ENCODE results near the gene VPS13C.

The VPS13C gene

DNA sequence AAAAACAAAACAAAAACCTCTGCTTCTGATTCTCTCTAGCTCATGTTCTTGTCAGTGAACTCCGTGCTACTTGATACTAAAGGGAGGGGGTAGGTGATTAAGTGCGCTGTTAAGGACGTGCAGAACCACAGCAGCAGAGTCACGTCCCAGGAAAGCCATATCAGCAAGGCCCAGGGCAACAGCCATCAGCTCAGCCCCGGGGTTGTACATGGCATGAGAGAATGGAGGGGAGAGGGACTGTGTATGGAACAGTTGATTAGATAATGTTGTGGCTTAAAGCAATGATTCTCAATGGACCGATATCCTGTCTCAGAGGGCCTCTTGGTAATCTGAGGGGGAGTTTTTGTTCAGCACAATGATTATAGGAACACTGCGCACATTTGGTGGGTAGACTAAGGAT is 34.1 kb upstream of the VPS13C start:
- FAIRE-seq: no peak
- TF ChIP-seq TAF1 (IDR thresholded peaks at IDR 0.05; ENCODE audit: borderline replicate concordance, low read depth, low read length): no peak
- TF ChIP-seq POLR2A (IDR thresholded peaks at IDR 0.05; ENCODE audit: low read depth, low read length): no peak
- no peak for TF ChIP-seq POLR2AphosphoS5 (IDR thresholded peaks at IDR 0.05; ENCODE audit: low read depth, low read length)
- no peak for DNase-seq (ENCODE audit: insufficient read length)

DNA sequence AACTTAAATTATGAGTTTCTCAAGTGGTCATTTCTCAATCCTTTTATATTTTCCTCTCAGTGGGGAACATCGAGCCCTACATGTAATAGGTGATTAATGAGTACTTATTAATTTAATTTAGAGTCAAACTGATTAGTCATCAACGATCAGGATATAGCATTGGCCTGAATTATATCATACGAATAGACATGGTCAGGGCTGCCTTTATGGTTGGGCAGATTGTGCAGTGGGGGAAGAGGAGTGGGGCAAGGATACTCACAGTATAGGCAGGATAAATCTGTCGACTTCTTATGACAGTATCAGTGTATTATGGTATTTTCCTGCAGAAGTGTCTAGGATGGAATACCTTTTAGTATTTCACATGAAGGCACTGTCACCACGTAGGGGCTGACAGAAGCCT is 33.6 kb upstream of the VPS13C start:
- TF ChIP-seq TAF1 (IDR thresholded peaks at IDR 0.05; ENCODE audit: borderline replicate concordance, low read depth, low read length): no peak
- no peak for TF ChIP-seq POLR2A (IDR thresholded peaks at IDR 0.05; ENCODE audit: low read depth, low read length)
- TF ChIP-seq POLR2AphosphoS5 (IDR thresholded peaks at IDR 0.05; ENCODE audit: low read depth, low read length): no peak
- DNase-seq (ENCODE audit: insufficient read length): no peak
- no peak for FAIRE-seq

DNA sequence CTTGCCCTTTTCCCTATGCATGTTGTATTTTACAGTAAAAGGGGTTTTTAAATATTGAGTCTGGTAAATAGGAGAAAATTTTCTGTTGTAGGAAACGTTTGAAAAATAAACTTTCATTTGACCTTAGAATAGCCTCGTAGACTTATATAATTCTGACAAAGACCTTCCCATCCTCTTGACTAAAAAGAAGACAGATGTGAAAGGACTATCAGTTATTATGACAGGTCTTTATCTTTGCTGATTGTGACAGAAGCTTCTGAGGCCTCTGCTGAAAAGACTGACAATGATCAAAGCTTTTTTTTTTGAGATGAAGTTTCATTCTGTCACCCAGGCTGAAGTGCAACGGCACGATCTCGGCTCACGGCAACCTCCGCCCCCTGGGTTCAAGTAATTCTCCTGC is 30.7 kb upstream of the VPS13C start:
- no peak for TF ChIP-seq POLR2AphosphoS5 (IDR thresholded peaks at IDR 0.05; ENCODE audit: low read depth, low read length)
- DNase-seq (ENCODE audit: insufficient read length) (no peak), FAIRE-seq (no peak)

DNA sequence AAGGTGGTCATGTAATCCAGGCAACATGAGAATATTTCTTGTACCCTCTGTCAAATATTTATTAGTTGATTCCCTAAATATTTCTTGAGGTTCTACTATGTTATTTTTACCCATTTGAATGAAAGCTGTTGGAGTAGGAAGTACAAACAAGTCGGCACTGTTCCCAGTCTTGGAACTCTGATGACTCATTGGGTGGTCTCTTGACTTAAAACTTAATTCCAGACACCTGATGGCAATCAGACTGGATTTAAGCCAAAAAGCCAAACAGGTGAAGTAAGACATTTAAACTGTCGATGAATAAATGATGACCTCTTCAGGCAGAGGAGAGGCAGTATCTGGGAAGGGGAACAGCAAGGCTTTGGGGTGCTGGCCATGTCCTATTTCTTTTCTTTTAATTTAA is 29.4 kb upstream of the VPS13C start:
- DNase-seq (ENCODE audit: insufficient read length) (no peak), FAIRE-seq (no peak)
- TF ChIP-seq POLR2A (IDR thresholded peaks at IDR 0.05; ENCODE audit: low read depth, low read length): no peak
- TF ChIP-seq TAF1 (IDR thresholded peaks at IDR 0.05; ENCODE audit: borderline replicate concordance, low read depth, low read length): no peak
- no peak for TF ChIP-seq POLR2AphosphoS5 (IDR thresholded peaks at IDR 0.05; ENCODE audit: low read depth, low read length)

DNA sequence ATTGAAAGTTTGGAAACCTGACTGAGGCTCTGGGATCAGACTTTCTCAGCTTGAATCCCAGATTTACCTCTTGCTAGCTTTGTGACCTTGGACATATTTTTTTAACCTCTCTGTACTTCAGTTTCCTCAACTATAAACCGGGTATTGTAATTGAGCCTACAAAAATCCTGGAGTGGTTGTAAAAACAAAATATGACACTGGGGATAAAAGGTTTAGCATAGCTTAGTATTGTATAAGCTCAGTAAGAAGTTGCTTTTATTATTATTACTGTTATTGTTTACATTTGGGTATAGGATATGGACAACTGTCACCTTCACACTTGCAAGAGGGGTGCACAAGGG is 28.1 kb upstream of the VPS13C start:
- TF ChIP-seq POLR2AphosphoS5 (IDR thresholded peaks at IDR 0.05; ENCODE audit: low read depth, low read length) (no peak), TAF1 (IDR thresholded peaks at IDR 0.05; ENCODE audit: borderline replicate concordance, low read depth, low read length) (no peak), POLR2A (IDR thresholded peaks at IDR 0.05; ENCODE audit: low read depth, low read length) (no peak)
- DNase-seq (ENCODE audit: insufficient read length): no peak
- FAIRE-seq: no peak

DNA sequence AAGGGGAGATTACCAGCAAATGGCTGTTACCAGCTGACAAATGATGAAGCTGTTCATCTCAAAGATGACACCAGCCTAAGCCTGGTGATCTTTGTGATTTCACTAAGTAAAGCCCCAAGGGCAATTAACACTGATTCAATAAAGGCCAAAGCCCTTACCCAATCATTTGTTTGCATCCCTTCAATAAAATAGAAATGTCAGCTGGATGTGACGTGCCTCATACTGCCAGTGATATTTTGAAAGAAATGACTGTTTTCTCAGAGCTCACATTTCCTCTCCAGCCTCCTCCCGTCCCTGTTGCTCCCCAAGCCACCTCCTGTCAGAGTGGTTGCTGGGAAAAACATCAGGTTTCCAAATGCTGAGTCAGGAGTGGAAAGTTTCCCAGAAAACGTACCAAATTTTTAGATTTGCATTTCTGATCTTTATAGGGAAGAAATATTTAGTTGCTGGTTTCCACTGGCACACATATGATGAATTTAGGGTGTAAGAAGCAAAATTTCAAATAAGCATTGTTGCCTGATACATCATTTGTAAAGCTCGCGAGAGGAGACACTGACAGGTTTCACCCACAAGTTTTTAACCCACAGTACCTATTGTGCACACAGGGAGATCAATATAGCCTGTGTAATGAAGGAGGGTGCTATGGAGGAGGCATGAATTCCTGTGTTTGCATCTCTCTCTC is 27.6 kb upstream of the VPS13C start:
- TF ChIP-seq POLR2A (IDR thresholded peaks at IDR 0.05; ENCODE audit: low read depth, low read length) (no peak), TAF1 (IDR thresholded peaks at IDR 0.05; ENCODE audit: borderline replicate concordance, low read depth, low read length) (no peak), POLR2AphosphoS5 (IDR thresholded peaks at IDR 0.05; ENCODE audit: low read depth, low read length) (no peak)
- FAIRE-seq (no peak), DNase-seq (ENCODE audit: insufficient read length) (no peak)

GRCh38 chr15:62085740-62086139 is 25.5 kb upstream of the VPS13C start:
- TF ChIP-seq TAF1 (IDR thresholded peaks at IDR 0.05; ENCODE audit: borderline replicate concordance, low read depth, low read length) (no peak), POLR2A (IDR thresholded peaks at IDR 0.05; ENCODE audit: low read depth, low read length) (no peak), POLR2AphosphoS5 (IDR thresholded peaks at IDR 0.05; ENCODE audit: low read depth, low read length) (no peak)
- DNase-seq (ENCODE audit: insufficient read length) (no peak), FAIRE-seq (no peak)

DNA sequence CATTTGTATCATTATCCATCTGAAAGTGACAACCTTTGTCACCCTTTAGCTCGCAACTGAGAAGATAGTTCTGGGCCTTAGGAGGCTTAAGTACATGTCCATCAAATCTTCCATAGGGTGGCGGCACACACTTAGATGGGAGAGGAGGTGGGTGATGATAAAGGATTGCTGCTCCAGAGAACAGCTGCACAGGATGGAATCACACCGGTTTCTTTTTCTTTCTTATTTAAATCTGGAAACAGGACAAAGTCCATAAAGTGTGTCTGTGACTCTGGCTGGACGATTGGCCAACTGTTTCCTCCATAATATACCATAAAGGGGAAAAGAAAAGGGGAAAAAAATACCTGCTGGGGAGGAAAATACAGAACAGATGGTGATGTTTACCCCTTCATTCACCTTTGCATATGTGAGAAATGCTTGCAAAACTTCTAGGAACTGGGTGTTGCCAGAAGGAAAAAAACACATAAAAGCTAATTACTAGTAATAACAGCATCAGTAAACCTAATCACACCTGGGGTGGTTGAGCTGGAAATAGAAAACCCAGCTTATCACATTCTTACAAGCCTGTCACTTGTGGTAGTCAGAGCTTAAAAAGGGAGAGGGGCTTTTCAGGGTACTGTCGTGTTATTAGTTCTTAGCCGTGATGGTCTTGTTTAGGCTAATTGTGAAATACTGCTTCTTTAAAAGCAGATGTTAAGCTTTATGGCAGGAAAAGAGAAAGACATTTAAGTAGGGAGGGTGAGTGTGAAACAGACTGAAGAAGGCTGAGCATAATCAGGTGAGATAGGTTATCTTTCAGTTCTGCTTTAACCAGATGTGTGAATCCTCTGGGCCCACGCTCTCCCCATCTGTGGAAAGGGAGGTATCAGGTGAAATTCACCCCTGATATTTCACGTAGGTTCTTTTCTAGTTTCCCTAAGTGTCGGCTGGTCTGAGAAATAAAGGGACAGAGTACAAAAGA is 23.2 kb upstream of the VPS13C start:
- TF ChIP-seq TAF1 (IDR thresholded peaks at IDR 0.05; ENCODE audit: borderline replicate concordance, low read depth, low read length): no peak
- TF ChIP-seq POLR2AphosphoS5 (IDR thresholded peaks at IDR 0.05; ENCODE audit: low read depth, low read length): no peak
- no peak for TF ChIP-seq POLR2A (IDR thresholded peaks at IDR 0.05; ENCODE audit: low read depth, low read length)
- no peak for FAIRE-seq
- DNase-seq (ENCODE audit: insufficient read length): no peak

GRCh38 chr15:62079594-62079993 is 19.3 kb upstream of the VPS13C start:
- FAIRE-seq (no peak), DNase-seq (ENCODE audit: insufficient read length) (no peak)

DNA sequence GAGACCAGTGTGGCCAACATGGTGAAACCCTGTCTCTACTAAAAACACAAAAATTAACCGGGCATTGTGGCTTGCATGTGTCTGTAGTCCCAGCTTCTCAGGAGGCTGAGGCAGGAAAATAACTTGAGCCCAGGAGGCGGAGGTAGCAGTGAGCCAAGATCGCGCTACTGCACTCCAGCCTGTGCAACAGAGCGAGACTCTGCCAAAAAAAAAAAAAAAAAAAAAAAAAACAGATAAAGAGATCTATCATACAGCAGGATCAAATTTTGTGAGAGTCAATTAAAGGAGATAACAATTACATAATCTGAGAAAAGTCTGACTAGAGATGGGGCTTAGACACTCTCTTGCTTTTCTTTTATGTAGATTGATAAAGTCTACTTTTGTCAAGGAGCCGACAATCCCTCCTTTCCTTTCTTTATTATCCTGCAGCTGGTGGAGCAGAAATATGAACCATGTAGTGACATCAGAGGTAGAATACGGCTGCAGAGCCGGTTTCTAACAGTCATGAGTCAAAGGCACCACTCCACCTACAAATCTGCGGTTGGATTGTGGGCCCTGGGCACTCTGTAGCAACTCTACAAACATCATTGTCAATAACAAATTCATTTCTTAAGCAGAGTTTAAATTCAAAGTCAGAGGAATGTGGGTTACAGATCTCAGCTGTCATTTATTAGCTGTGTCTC is 15.5 kb upstream of the VPS13C start:
- DNase-seq (ENCODE audit: insufficient read length) (no peak), FAIRE-seq (no peak)
- no peak for TF ChIP-seq TAF1 (IDR thresholded peaks at IDR 0.05; ENCODE audit: borderline replicate concordance, low read depth, low read length)
- TF ChIP-seq POLR2AphosphoS5 (IDR thresholded peaks at IDR 0.05; ENCODE audit: low read depth, low read length): no peak
- TF ChIP-seq POLR2A (IDR thresholded peaks at IDR 0.05; ENCODE audit: low read depth, low read length): no peak

More at GRCh38 chr15:62079594-62079993, 19.3 kb upstream of the VPS13C start:
- TF ChIP-seq POLR2AphosphoS5 (IDR thresholded peaks at IDR 0.05; ENCODE audit: low read depth, low read length) (no peak), TAF1 (IDR thresholded peaks at IDR 0.05; ENCODE audit: borderline replicate concordance, low read depth, low read length) (no peak), POLR2A (IDR thresholded peaks at IDR 0.05; ENCODE audit: low read depth, low read length) (no peak)

GRCh38 chr15:62071711-62072308 is 11.6 kb upstream of the VPS13C start:
- FAIRE-seq (peak; percentile 42), DNase-seq (ENCODE audit: insufficient read length) (no peak)
- TF ChIP-seq TAF1 (IDR thresholded peaks at IDR 0.05; ENCODE audit: borderline replicate concordance, low read depth, low read length): no peak
- no peak for TF ChIP-seq POLR2AphosphoS5 (IDR thresholded peaks at IDR 0.05; ENCODE audit: low read depth, low read length)
- no peak for TF ChIP-seq POLR2A (IDR thresholded peaks at IDR 0.05; ENCODE audit: low read depth, low read length)
